Dedifferentiated amniotic fluid mesenchymal stem cell (primary cell): ENCODE results near the gene PITRM1.

Experiments used
- DNase-seq: peaks from one replicate; pipeline ENCODE4 v3.0.0-alpha.2; 2016; ENCODE audit errors: extremely low spot score

The PITRM1 gene

DNA sequence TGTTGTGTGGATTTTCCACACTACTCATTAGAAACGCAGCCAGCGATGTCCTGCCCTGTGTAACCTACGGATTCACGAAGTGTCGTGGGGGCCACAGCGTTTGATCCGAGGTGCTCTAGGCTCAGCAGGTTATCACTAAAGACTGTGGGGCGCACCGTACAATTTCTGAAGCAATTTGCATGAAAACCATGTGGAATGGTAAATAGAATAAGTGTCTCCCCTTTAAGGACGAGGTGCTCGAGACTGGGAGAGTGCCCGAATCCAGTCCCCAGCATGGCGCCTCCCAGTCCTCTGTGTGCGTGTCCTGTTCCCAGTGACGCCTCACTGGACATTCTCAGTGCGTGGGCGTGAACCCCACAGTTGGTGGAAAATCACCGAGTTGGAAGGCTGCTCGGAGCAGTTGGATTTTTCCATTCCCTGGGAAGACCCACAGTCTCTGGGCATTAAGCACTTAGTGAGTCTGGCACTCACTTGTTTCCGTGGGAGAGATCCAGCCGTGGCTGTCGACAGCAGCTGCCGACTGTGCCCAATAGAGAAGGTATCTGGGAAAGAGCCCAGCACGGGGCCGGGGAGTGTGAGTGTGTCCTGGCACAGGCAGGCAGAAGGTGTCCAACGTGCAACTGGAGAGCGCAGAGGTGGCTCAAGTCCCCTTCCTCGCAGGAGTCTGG, 68.2 kb downstream of the PITRM1 start:
- no peak for DNase-seq

DNA sequence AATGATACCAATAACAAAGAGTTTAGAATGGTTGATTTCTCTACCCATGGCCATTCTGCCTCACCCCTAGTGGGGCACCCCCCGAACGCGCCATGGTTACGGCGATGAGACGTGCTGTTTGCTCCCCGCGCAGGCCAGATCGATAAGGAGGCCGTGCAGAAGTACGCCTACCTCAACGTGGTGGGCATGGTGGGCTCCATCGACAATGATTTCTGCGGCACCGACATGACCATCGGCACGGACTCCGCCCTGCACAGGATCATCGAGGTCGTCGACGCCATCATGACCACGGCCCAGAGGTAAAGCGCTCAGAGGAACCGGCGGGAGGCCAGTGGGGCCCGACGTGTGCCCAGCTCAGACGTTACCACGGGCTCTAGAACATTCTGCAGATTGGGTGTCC, 68.9 kb downstream of the PITRM1 start:
- DNase-seq: no peak

DNA sequence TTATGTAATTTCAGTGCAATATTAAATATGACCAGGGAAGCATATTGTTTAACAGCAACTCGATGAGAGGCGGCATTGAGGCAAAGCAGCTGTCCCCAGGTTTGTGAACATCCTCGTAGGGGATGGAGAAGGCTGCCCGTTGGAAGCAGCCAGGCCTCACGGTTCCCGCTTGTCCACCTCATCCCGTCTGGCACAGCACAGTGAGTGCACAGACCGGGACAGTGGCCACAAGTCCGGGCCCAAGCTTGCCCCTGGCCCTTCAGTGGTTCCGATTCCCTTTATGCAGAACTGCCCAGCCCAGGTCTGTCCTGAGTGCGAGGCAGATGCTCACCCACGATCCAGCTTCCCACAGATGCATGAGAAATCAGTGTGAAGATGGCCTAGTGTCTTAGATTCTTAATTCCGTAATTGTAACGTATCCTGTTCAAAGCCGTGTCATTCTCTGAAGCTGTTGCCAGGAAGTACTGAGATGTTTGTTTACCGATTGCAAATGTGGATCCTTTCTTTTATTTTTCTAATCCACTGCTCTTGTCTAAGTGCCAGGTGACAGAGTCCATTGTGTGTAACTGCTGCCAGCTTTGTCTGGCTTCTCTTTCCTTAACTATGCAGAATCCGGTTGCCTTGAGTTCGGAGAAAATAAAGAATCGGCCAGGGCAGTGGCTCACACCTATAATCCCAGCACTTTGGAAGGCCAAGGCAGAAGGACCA, 69.7 kb downstream of the PITRM1 start:
- DNase-seq: no peak

DNA sequence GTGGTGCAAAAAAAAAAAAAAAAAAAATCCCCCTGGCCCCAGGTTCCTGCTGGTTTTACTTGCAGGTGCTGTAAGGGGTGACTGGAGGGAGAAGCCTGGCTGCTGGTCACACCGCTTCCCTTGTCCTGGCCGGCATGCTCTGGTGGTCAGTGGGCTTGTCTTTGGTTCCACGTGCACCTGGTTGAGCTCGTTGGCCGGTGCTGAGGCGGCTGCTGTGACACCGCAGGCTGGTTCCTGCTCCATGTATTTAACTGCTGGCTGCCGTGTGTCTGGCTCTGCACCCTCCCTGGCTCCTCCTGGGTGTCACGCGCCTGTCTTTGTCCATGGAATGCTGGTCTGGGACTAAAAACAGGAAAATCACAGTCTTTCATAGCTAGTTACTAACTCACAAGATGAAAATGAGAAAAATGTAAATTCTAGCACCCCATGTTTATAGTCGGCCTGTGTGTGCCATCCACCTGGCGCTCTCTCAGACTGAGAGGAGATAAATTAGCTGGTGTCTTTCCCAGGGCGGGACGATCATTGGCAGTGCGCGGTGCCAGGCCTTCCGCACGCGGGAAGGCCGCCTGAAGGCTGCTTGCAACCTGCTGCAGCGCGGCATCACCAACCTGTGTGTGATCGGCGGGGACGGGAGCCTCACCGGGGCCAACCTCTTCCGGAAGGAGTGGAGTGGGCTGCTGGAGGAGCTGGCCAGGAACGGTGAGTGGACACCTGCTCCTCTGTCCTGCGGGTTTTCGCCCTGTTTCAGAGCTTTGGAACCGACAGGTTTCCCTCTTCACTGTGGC, 71.5 kb downstream of the PITRM1 start:
- DNase-seq: no peak

DNA sequence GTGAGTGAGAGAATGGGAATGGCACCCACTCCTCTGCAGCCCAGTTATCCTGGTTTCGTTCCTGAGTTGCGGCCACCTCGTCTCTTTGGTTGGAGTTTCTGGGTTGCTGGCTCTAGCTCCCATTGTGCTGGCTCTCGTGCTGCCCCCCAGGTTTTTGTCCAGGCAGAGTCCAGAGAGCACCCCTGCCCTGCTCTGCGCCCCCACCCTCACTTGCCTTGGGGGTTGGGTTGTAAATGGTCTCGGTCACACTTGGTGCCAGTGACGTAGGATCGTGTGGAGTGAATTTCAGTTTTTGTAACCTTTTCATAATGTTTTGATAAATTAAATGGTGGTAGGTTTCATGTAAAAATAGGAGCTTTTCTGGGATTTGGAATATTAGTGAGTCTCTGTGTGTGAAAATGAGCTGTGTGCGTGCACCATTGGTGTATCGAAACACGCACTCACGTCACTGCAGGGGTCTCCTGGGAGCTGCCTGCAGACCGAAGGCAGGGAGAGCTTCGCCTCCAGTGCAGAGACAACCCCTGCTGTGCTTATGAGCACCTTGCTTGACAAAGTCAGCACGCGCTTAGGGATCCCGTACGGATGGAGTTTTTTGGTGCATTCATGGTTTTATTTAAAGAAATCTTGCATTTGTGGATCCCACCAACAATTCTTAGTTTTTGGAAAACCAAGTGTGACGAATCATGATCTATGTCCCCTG, 72.3 kb downstream of the PITRM1 start:
- no peak for DNase-seq

DNA sequence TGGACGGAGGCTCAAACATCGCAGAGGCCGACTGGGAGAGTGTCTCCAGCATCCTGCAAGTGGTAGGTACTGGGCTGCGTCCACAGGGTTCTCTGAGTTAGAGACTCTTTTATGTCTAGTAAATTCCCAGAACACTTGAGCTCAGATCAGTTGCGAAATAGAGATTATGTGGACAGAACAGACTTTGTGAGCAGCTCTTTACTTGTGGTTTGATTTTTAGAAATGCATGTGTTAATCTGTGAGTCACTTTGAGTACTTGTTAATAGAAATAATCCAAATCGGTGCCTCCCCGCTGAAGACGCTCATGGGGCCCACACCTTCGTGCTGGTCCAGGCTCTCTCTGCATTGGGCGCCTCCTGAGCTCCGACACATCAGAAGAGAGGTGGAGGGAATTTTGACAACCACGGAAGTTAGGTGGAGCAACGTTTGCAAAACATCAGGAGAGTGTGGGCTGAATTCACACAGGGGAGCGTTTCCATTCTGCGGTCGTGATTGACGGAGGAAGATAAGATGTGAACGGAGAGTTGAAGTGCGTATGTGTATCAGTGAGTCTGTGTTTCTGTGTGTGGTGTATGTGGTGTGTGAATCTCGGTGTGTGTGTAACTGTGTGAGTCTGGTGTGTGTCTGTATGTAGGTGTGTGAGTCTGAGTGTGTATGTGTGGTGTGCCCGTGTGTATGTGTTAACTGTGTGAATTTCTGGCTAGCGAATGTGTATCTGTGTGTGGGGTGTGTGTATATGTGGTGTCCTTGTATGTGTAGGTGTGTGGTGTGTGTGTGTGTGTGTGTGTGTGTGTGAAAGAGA, 73.1 kb downstream of the PITRM1 start:
- DNase-seq: no peak

DNA sequence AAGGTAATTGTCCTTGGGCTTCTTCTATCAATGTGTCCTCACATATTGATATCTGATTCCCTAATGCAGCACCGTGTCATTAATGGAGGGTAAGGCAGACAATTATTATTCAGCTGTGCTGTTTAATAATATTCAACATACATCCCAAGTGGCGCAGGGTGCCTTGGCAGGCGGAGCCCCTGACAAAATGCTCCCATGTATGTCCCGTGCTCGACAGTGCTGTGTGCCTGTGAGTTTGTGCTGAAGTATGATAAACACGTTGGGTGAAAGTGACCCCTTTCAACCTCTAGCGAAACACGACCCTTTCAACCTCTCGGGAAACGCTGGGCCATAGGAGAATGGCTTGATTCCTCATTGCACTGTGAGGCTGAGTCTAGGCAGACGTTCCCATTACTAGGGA, 73.9 kb downstream of the PITRM1 start:
- no peak for DNase-seq

DNA sequence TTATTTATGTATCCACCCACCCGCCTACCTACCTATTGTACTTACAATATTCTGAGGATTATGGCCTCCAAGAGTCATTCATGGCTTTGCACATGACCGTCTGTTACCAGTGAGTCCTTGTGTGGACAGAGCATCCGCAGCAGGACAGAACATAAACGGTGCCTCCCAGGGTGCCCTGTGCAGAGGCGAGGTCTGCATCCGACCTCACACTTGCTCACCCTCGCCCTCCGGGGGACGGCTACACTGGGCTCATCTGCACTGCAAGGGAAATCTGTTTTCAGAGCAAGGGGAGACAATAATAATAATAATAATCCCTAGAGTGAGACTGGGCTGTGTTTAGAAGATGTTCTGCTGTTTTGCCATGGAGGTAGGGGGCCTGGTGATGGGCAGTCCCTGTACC, 75.4 kb downstream of the PITRM1 start:
- DNase-seq: no peak

DNA sequence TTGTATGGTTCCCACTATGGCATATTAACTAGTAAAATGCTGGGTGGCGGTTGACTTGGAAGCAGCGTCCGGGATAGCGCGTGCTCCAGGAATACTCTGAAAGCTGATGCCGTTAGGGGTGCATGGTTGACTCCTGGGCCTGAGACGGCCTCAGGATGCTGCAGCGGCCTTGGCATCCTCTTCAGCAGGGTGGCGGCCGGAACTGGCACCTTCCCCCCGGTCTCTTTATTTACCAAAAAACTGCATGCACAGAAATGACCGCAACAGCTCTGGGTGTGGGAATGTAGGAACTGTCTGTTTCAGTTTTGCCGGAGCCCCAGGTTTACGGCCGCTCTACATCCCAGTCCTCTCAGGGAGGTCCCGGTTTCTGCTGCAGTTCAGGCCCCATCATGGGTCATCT, 76.4 kb downstream of the PITRM1 start:
- DNase-seq: no peak

DNA sequence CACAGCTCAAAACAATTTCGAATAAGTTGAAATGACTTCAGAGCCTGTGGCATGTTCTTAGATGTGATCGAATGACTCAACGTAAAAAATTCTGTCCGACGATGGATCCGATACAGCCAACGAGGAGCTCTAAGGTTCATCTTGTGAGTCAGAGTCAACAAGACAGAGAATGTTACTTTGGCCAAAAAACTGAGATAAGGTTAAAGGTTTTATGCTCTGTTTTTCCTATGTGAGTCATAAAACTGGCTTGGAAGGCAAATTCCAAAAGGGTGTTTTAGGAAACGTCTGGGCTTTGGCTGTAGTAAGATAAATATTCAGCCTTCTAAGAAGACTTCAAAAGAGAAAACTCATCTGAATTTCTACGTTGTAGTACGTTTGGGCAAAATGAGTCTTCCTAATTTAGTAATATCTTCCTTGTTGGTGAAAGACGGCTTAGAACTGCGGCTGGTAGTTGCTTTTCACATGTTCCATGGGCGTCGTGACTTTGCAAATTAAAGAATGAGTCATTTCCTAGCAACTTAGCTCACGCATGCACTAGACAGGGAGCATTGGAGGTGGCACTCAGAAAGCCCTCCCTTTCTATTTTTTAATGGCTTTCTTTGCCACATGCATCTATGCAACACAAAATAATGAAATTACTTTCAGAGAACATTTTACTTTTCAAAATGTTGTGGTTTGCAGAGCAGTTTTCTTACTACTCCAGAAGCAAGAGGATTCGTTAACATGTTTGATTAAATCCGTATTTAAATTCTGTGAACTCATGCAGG, 77.0 kb downstream of the PITRM1 start:
- peak; percentile 98 for DNase-seq

DNA sequence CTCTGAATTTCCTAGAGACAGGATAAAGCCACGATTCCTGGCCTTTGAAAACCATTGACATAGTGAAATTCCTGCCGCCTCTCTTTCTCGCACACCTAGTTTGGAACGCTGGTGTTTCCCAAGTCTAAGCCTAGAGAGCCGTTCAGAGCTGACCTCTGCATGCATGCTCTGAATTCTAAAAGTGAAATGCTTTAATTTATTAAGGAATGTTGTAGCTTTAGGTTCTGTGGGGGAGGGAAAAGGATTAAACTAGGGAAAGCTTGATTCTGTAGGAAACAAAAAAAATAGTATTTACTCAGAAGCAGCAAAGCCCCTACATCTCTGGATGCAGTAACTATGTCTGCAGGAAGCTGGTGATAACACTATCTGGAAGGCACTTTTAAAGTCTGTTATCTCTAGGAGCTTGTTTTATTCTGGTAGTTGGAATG, 78.0 kb downstream of the PITRM1 start:
- no peak for DNase-seq

DNA sequence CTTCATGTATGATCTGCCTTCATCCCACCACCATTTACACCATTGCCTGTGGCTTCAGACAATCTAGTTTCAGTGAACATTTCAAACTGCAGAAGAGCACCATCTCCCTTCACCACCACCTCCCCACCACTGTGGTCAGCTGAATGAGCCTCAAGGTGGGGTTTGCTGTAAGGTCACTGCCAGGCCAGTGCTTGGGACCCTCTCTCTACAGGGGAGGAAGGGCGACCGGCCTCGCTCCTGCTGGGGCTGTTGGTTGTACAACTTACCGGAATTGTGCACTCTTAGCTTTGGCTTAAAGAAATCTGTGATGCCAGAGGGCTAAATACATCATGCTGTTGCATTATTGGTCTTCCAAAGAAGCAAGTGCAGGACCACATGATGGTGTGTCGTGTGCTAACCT, 78.6 kb downstream of the PITRM1 start:
- no peak for DNase-seq

DNA sequence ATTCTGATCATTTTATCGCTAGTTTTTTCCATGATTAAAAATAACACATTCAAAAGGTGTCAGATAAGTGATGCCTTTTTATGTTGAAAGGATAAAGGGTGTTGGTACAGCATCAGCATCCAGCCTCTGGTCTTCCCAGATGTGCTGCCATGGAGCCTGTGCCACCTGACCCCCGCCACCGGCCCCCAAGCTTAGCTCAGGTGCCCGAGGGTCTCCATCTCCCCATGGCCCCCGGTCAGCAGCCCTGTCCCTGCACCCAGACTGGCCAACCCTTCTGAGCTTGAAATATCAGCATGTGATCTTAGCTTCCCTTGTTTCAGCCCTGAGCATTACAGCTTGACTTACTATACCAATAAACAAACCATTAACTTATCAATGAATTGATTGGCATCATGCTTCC, 80.7 kb downstream of the PITRM1 start:
- no peak for DNase-seq

DNA sequence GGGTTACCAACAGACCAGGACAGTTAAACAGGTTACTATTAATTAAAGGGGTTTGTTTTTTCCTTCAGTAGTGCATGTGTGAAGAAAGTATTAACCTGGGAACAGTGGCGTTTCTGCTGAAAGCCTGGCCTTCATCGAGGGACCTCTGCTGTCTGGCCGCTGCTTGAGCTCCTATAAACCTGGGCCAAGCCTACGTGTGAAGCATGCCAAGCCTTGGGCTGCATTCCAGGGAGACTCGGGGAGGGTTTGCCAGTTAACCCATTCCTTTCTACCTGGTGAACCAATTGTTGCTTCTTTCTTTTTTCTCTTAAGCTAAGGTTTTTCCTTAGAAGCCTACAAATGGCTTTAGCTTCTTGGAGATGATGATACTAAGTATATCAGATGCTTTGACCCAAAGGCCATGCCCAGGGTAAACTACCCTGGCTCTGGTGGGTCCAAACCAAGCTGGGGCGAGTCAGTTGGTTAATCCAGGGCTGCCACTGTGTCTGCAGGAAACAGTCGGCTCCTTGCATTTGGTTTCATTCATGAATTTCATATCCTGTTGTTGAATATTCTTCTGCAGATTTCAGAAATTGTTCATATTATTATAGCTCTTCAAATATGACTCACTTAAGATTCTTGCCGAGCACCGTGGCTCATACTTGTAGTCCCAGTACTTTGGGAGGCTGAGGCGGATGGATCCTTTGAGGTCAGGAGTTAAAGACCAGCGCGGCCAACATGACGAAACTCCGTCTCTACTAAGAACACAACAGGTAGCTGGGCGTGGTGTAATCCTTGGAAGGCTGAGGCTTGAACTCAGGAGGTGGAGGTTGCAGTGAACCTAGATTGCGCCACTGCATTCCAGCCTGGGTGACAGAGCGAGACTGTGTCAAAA, 81.4 kb downstream of the PITRM1 start:
- peak; percentile 42 for DNase-seq

DNA sequence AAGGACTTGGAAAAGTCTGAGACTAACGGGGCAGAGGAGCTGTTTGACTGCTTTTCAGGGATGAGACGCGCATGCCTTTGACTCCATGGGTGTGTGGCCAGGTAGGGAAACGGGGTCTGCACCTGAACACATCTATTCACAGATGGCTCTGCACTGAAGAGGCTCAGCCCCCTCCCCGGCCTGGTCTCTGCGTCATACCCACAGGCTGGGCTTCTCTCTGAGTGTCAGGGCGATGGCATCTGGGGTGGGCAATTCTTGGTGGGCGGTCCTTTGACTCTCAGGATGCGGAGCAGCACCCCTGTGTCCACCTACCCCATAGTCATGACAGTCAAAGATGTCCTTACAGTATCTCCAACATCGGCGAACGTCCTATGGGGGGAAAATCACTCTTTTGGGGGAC, 82.2 kb downstream of the PITRM1 start:
- DNase-seq: no peak
